ENCODE results near the gene CIPC.

DNA sequence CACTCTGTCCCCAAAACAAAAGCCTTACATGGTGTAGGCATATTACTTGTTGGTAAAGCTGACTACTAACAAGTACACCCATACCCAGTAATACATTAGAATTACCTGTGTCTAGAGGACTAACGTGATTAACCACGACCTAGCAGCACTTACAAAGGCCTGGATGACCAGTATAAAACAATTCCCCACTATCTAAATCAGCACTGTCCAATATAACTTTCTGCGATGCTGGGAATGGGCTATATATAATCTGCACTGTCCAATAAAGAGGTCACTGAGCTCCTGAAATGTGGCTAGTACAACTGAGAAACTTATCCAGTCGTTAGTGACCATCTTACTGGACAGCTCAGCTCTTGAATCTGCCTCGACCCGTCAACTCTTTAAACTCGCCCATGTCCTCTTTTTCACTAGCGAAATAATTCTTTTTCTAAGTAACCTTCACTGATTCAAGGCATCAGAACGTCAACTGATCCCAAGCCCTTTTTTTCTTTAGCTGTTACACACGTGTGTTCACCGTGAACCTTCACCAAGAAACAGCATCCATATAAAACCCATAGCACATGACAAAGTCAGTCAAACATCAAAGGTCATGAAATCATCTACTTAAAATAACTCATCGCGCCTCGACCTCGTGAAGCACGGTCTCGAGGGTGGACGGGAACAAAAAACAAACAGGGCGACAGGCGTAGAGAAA lies 905 bp upstream of the CIPC start:
- TF ChIP-seq CTCF (IDR thresholded peaks at IDR 0.05; ENCODE audit: insufficient read depth, low read length, poor library complexity, severe bottlenecking) (no peak), EZH2phosphoT487 (conservative IDR thresholded peaks at IDR 0.05; ENCODE audit: low read length) (no peak)

Measured in SU-DHL-6 (cell line).